Fibroblast of peridontal ligament (primary cell): ENCODE results near the gene ZSCAN10.
"Not testable (repeated sequence)": the region's sequence is repeated elsewhere in the genome, so short reads cannot be mapped to it uniquely, and the experiment has no call there.

ENCODE experiments used
- DNase-seq: peaks from one replicate; pipeline ENCODE4 v3.0.0-alpha.2; 2010; ENCODE audit errors: extremely low read depth

Gene ZSCAN10

DNA sequence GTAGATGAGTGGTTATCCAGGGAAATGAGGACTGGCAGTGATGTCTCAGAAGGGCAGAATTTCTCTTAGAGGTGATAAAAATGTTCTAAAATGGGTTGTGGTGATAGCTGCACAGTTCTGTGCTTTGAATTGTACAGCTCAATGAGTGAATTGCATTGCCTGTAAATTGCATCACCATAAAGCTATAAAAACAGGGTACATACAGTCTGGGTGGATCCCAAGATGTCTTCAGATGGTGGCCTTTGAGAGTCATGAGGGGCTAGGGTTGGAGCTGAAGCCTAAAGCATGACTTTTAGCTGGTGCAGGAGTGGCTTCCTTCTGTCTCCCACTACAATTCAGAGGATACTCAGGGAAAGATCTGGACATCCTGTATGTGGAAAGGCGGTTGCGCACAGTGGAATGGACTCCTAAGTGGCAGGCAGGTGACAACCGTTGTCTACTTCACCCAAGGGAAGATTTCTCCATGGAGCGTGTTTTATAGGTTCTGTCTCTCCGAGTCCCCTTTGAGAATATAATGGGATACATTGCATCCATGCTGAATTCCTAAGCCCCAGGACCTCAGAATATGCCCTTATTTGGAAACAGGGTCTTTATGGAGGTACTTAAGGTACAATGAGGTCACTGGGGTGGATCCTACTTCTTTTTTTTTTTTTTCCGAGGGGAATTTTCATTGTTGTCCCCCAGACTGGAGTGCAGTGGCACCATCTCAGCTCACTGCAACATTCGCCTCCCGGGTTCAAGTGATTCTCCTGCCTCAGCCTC is 35.3 kb downstream of the ZSCAN10 start:
- DNase-seq = no peak

DNA sequence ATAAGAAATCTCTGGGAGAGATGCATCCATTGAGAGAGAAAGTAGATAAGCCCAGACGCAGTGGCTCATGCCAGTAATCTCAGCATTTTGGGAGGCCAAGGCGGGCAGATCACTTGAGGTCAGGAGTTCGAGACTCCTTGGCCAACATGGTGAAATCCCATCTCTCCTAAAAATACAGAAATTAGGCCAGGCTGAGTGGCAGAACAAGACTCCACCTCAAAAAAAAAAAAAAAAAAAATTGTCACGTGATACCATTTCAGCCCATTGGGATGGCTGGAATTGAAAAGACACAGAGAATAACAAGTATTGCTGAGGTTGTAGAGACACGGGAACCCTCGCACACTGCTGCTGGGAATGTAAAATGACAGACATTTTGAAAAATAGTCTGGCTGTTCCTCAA is 36.5 kb downstream of the ZSCAN10 start:
- no peak for DNase-seq

DNA sequence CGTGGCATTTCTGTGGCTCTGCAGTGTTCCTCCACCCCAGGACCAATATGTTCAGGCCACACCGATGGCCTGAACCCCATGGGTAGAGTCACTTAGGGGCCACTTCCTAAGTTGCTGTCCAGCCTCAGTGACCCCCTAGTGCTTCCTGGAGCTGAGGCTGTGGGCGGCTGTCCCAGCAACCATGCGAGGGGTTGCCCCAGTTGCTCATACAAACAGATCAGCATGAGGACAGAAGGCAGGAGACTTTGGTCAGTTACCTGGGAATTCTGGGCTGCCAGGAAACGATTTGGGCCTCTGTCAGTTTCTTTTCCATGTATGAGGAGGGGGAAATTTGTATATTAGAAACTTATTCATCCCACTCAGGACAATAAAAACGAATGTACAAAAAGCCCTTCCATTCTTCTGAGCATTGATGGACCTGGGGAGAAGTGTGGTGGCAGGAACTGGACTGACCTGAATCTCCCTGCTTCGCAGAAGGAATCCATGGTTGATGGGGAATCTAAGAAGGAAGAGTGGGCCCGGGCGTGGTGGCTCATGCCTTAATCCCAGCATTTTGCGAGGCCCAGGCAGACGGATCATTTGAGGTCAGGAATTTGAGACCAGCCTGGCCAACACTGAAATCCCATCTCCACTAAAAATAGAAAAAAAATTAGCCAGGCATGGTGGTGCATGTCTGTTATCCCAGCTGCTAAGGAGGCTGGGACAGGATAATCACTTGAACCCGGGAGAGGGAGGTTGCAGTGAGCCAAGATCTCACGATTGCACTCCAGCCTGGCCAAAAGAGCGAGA is 38.6 kb downstream of the ZSCAN10 start:
- no peak for DNase-seq

DNA sequence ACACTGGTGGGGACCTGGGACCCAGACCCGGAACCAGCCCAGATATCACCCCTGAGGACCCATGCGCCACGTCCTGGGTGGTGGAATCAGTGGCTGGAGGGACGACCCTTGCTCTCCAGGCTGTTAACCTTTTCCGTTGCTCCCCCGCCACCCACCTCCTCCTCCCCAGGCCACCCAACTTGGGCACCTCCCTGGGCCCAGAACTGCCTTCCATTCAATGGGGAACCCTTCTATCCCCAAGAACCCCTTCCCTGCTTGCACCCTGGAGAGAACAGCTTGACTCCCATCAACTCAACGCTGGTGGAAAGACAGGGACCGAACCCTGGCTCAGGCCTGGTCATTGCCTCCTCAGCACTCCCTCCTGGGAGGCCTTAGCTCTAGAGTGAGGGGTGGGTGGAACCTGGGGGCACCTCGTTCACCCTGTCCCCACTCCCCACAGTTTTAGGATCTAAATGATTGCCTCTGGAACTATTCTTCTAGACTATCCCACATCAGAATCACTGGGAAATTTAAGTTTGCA is 39.3 kb downstream of the ZSCAN10 start:
- DNase-seq = no peak

DNA sequence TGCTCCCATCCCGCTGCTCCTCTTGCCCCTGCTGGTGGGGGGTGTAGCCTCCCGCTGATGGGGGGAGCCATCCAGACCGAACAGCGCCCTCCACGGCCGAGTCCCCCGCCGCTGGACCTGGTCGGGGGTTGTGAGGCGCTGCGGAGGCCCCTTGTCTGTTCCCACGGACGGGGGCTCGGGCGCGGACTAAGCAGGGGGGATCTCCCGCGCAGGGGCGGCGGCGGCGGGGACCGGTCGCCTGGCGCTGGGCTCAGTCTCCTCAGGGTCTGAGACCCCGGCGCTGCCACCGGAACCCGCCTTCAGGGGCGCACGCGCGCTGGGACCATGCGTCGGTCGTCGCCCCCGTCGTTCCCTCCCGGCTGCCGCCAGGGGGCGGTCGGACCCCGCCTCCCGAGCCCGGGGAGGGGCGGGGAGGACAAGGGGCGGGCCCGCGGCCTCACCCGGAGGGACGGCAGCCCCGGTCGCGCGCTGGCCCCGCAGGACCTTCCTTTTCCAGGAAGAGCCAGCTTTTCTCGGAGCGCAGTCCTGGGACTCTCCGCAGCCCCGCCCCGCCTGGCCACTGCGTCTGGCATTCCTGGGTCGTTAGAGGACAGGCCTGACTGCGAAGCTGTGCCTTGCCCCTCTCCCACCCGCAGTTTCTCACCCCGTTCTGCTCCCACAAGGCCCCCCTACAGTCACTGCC is 39.9 kb downstream of the ZSCAN10 start:
- DNase-seq = peak; percentile 64

DNA sequence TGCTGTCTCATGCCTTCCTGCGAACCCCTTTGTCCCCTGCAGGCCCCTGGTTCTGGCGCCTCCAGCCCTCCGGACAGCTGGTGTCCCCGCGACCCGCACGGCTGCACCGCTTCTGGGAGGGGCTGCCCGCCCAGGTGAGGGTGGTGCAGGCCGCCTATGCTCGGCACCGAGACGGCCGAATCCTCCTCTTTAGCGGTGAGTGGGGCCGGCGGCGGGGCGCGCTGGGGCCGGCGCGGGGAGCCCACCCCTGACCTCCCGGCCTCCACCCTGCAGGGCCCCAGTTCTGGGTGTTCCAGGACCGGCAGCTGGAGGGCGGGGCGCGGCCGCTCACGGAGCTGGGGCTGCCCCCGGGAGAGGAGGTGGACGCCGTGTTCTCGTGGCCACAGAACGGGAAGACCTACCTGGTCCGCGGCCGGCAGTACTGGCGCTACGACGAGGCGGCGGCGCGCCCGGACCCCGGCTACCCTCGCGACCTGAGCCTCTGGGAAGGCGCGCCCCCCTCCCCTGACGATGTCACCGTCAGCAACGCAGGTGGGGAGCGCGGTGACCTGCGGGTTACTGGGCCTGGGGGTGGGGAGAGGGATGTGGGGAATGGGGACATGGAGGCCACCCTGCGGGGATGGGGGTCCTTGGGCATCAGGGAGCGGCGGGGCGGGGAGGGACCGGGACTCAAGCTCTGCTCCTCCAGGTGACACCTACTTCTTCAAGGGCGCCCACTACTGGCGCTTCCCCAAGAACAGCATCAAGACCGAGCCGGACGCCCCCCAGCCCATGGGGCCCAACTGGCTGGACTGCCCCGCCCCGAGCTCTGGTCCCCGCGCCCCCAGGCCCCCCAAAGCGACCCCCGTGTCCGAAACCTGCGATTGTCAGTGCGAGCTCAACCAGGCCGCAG is 40.7 kb downstream of the ZSCAN10 start:
- peak; percentile 13 for DNase-seq

DNA sequence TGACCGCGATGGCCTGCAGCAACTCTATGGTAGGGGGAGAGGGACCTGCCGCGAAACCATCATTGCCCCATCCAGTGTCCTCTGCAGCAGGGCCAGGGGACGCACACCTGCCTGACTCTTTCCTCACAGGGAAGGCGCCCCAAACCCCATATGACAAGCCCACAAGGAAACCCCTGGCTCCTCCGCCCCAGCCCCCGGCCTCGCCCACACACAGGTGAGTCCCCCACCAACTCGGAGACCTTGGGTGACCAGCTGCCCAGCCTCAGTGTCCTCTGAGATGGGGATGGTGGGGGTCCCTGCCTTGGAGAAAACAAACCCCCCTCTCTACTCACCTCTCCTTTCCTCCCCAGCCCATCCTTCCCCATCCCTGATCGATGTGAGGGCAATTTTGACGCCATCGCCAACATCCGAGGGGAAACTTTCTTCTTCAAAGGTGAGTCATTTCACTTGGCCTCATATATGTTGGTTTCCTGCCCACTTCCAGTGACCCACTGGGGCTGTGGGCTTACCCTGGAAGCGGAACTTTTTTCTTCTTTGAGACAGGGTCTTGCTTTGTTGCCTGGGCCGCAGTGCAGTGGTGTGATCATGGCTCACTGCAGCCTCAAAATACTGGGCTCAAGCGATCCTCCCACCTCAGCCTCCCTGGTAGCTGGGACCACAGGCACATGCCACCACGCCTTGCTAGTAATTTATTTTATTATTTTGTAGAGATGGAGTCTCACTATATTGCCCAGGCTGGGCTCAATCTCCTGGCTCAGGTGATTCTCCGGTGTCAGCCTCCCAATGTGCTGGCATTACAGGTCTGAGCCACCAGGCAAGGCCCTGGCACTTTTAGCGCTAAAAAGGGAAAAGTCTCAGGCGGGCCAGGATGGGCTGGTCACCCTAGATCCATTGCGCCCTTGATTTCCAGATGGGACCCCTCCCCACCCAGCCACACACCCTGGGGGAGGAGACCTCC is 41.6 kb downstream of the ZSCAN10 start:
- no peak for DNase-seq

DNA sequence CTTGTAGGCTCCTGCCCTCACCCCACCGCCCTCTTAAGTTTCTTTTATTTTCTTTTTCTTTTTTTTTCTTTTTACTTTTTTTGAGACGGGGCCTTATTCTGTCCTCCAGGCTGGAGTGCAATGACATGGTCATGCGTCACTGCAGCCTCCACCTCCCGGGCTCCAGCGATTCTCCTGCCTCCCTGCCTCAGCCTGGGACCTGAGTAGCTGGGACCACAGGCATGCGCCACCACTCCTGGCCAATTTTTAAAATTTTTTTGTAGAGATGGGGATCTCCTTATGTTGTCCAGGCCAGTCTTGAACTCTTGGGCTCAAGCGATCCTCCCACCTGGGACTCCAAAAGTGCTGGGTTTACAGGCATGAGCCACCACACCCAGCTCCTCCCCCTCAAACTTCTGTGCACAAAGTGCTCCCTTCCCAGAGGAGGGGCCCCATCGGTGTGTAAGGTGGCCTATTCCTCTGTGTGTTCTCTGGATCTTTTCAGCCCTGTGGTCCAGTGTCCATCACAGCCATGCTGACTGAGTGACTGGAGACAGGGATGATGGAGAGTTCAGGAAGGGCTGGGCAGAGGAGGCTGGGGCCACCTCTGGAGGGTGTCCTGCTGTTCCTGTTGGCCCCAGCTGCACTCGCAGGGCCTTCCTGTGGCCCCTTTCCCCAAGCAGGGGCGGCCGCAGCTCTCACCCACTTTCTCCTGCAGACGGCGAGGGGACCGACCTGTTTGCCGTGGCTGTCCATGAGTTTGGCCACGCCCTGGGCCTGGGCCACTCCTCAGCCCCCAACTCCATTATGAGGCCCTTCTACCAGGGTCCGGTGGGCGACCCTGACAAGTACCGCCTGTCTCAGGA is 42.5 kb downstream of the ZSCAN10 start:
- DNase-seq = no peak

DNA sequence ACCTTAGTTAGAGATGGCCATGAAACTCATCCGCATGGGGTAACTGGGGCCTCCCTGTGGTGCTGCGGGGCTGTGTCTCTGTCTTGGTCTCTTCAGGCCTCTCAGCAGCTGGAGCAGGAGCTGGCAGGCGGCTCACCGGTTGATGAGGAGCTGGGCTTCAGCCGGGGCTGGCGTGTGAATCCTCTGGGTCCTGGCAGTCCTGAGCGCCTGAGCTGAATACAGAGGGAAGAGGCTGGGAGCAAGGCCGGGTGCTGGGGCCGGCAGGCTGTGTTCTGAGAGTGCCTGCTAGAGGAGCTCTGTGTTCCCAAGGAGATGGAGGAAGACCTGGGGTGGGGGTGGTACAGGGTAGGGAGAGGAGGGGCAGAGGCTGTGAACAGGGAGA is 43.4 kb downstream of the ZSCAN10 start:
- not testable (repeated sequence) for DNase-seq

DNA sequence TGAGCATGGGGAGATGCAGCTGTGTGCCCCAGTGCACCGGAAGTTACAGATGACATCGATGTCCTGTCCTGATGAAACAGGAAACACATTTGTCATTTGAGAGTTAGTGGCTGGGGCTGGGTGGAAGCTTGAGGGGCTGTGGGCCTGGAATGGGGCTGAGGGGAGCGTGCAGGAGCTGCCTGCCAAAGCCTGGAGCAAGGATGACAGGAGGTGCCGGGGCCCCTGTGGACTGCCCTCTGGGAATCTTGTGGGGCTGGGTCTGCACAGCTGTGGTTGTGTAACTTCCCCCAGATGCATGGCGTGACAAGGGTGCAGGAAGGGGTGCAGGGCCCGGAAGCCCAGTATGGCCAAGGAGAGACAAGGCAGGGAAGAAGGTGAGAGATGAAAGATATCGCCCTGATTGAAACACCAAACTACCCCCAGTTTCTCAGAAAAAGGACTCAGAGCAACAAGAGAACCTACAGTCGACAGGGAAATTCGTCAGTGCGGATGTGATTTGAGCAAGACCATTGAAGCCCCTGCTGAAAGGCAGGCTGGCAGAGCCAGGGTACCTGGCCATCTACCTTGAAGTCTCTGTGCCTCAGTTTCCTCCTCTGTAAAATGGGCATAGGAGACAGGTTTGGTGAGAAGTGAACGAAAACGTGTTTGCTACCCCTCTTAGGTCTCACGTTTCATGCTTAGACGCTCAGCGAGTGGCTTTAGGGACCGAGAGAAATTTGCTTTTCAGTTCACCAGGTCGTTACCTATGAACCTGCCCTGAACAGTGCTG is 43.9 kb downstream of the ZSCAN10 start:
- no peak for DNase-seq

DNA sequence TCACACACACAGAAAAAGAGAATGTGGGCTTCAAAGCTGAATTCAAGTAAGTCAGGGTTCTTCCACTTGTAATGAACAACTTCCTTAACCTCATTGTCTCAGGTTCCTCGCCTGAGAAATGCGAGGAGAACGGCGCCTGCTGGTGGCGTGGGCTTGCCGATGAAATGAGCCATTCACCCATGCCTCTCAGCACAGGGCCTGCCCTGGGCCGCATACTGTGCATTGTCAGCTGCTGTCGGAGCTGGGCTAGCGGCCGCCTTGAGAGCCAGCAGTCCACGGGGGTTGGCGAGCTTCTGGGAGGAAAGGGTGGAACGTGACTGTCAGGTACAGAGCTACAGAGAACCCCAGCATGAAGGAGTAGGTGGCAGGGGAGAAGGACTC is 45.8 kb downstream of the ZSCAN10 start:
- DNase-seq = not testable (repeated sequence)

DNA sequence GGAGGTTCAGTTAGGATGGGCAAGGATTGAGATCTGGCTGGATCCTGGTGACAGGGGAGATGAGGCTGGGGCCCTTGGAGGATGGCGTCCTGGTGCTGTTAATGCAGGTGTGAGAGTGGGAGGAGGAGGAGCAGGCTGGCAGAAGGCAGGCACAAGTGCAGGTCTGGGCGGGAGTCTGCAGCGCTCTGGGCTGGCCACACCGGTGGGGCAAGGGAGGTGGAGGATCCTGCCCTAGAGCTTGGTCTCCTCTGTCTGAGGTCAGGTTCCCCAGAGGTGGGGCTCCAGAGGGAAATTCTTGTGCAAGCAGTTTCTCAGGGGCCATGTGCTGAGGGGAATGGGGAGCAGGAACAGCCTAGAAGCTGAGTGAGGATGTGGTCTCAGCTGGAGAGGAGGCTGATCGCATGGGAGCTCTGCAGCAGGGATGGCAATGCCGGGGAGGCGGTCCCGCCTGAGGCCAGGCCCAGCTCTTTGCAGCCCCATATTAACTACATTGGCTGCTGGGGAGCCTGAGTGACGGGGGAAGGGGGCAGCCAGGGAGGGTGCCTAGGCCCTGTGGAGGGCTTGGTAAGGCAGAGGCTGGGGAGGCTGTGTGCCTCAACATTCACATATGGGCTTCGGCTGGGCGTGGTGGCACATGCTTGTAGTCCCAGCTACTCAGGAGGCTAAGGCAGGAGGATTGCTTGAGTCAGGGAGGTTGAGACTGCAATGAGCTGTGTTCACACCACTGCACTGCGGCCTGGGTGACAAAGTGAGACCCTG is 46.3 kb downstream of the ZSCAN10 start:
- not testable (repeated sequence) for DNase-seq

DNA sequence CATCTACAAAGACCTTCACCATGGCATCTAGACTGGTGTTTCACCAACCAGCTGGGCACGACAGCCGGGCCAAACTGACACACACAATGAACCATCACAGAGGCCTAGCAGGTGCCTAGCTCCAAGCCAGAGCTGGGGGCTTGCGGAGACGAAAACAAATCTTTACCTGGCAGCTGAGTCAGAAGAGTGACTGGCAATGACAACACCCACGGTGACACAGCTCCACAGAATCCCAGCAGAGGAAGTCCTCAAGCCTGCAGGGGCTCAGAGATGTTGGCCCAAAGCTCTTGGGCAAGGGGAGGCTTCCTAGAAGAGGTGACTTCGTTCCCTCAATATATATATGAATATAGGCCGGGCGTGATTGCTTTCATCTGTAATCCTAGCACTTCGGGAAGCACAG is 47.6 kb downstream of the ZSCAN10 start:
- no peak for DNase-seq

DNA sequence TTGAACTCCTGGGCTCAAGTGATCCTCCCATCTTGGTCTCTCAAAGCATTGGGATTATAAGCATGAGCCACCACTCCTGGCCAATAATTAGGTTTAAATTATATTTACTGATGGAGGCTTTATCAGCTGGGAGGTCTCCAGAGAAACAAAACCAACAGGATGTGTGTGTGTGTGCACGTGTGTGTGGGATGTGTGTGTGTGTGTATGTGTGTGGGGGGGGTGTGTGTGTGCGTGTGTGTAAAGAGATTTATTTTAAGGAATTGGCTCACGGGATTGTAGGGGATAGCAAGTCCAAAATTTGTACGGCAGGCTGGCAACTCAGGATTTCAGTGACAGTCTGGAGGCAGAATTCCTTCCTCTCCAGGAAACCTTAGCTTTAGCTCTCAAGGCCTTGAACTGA is 48.1 kb downstream of the ZSCAN10 start:
- no peak for DNase-seq

DNA sequence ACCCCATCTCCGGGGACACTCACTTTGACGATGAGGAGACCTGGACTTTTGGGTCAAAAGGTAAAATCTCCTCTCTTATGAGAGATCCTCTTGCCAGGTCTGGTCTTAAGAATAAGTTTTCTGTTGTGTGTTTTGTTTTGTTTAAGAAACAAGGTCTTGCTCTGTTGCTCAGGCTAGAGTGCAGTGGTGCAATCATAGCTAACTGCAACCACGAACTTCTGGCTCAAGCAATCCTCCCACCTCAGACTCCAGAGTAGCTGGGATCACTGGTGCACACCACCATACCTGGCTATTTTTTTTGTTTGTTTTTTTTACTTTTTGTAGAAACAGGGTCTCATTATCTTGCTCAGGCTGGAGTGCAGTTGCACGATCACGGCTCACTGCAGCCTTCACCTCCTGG is 48.6 kb downstream of the ZSCAN10 start:
- DNase-seq = no peak

DNA sequence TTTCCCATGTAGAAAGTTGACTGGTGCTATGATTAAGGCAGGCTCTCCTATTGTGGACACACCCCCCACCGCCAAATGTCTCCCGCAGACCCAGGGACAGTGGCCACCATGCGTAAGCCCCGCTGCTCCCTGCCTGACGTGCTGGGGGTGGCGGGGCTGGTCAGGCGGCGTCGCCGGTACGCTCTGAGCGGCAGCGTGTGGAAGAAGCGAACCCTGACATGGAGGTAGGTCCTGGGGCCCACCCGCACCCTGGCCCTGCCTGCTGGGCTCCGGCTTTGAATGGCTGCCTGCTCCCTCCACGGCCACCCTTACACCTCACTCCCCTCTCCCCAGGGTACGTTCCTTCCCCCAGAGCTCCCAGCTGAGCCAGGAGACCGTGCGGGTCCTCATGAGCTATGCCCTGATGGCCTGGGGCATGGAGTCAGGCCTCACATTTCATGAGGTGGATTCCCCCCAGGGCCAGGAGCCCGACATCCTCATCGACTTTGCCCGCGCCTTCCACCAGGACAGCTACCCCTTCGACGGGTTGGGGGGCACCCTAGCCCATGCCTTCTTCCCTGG is 49.1 kb downstream of the ZSCAN10 start:
- no peak for DNase-seq

DNA sequence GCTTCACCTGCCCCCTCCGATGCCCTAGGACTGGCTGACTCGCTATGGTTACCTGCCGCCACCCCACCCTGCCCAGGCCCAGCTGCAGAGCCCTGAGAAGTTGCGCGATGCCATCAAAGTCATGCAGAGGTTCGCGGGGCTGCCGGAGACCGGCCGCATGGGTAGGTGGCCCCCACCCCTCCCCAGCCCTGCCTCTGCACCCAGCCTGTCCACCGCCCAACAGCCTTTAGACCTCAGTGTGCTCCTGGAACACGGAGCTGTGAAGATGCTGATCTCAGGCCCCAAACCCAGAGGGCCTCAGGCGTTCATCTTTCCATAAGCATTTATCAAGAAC is 51.7 kb downstream of the ZSCAN10 start:
- DNase-seq = no peak
